SK-MEL-5 (cell line): ENCODE data around the gene TENM4. TPM values are rescaled to one million over a fixed set of nuclear protein-coding genes. Genes with fewer than 3 reads are reported as not detected.

ENCODE experiments used
- DNase-seq: peaks from one replicate; pipeline ENCODE4 v3.0.0-alpha.2; 2016; ENCODE audit warnings: low read depth, low spot score
- in situ Hi-C: cut with HindIII; loops from 2 replicates; pipeline ENCODE4 v1.10.0; 2016; ENCODE audit warnings: low sequenced_read_pairs, high pct_unique_total_duplicates, low pct_unique_long_range_greater_than_20kb
- total RNA-seq: library from RNA; depleted of rRNA; stranded (reverse); fragments of >200 nt; shearing (Covaris generic); gene quantifications from 2 replicates; pipeline ENCODE4 v1.2.3, GENCODE V29; 2014

TENM4 gene
- total RNA-seq, 1 experiment from 2014 or later: 0.08 TPM

- DNase-seq: no peak
- in situ Hi-C loops: no loop called here
Measured at GRCh38 chr11:79088967-79089366, 351.9 kb downstream of the TENM4 start.

- DNase-seq: no peak
- in situ Hi-C loops: no loop called here
Measured at GRCh38 chr11:79087961-79088318, 352.9 kb downstream of the TENM4 start.

DNA sequence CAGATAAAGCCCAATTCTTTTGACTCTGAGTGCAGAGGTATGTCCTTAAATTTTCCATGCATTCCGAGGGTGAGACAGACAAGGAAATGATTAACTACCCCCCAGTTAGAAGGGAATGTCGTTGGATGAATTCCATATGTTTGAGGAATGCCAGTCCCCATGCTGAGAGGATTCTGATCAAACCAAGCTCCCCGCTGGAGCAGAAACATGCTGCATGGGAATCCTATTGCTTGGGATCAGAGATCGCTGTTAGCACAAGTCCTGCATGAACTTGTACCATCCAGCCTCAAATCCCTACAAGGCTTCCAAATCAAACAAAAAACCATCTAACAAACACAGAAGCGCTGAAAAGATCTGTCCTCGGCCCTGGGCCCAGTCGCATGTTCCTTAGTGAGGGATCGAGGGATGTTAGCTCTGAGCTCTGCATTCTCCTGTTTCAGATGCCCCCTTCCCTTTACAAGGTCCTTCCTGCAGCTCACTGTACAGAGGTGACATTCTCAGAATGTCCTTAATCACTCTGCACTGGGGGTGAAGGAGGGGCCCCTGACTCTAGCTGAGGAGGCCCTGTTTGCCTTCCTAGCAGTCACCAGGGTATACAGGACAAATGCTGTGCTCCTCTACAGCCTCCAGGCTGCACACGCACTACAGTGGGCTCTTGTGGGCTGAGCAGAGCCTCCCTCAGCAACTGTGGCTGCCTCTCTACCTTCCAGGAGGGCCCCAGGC lies 353.4 kb downstream of the TENM4 start:
- peak; percentile 22 for DNase-seq
- in situ Hi-C loops: no loop called here

DNA sequence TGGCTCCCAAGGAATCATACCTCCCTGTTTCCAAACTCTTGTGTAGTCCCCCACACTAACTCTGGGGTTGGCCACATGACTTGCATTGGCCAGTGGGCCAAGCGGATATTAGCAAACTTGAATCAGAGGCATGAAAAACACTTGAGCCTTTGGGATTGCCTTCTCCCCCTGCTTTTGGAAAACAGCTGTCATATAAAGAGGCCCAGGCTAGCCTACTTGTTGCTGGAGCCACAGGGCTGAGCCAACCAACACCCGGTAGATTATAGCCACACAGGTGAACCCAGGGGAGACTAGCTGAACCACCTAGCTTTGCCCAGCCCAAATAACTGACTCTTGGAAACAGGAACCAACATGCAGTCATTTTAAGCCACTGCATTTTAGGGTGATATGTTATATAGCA lies 354.8 kb downstream of the TENM4 start:
- no peak for DNase-seq
- in situ Hi-C loops: no loop called here

DNA sequence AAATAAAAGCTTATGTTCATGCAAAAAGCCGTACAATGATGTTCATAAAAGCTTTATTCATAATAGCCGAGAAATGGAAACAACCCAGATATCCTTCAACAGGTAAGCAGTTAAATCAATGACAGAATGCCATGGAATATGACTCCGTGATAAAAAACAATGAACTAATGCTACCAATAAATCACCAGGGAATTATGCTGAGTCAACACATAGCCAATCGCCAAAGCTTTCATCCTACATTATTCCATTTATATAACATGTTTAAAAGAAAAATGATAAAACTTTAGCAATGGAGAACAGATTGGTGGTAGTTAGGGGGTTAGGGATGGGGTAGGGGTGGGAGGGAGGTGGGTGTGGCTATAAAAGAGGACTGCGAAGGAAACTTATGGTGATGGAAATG lies 356.4 kb downstream of the TENM4 start:
- in situ Hi-C loops: no loop called here
- DNase-seq: no peak

DNA sequence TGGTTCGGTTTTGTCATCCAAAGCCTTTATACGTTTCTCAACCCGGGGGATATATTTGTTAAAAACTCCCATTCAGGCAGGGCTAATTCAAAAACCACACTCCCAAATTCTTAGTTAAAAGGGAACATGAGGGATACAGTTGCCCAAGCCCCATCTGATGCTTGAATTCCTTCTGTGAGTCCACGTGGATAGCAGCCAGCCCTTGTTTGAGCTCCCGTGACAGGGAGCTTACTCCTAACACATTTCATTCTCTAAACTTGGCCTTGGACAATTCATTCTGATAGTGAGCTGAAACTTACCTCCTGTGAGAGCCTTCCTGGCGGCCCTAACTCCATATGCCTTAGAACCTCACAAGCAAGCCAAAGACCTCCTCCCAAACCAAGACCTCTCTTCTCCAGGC lies 357.5 kb downstream of the TENM4 start:
- in situ Hi-C loops: no loop called here
- no peak for DNase-seq

DNA sequence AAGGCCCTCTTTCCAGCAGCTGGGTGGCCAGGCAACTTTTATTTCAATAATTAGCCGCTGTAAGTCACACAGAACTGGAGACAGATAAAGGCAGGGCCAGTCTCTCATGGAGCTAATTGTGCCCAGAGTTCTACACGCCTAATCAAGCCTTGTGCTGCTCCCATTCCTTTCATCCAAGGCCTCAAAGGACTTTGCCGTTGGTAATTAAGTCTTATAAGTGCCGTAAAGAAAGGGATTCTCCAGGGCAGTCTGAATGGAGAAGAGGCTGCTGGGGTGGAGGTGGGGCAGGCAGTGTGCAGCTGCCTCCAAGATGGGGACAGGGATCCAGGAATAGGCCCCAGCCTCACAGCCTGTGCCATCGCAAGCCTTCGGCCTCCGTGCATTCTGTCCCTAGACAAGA lies 357.9 kb downstream of the TENM4 start:
- in situ Hi-C loops: no loop called here
- no peak for DNase-seq

GRCh38 chr11:79082280-79082679 lies 358.6 kb downstream of the TENM4 start:
- no peak for DNase-seq
- in situ Hi-C loops: no loop called here

DNA sequence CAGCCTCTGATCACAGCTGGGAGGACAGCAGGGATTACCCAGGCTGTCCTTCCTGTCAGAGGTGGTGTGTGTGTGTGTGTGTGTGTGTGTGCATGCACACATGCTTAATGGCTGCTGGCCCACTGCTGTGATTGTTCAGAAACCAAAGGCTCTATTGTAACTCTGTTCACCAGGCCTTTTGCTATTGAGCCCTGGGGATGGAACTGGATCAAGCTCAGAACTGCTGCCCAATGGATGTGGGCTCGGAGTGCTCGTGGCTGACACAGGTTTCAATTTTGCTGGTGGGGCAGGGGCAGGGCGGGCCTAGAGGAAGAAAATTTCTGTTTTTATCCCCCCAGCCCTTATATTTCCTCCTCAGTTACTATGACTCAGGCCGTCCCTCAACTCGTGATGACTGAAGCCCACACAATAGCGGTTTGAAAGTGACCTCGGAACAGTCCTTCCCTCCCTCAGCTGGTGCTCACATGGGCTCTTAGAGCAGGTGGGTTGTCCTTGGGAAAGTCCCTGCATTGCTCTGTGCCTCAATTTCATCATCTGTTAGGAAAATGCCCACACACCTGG lies 359.3 kb downstream of the TENM4 start:
- DNase-seq: peak; percentile 91
- in situ Hi-C loops: no loop called here

GRCh38 chr11:79080551-79080950 lies 360.3 kb downstream of the TENM4 start:
- DNase-seq: no peak
- in situ Hi-C loops: no loop called here

DNA sequence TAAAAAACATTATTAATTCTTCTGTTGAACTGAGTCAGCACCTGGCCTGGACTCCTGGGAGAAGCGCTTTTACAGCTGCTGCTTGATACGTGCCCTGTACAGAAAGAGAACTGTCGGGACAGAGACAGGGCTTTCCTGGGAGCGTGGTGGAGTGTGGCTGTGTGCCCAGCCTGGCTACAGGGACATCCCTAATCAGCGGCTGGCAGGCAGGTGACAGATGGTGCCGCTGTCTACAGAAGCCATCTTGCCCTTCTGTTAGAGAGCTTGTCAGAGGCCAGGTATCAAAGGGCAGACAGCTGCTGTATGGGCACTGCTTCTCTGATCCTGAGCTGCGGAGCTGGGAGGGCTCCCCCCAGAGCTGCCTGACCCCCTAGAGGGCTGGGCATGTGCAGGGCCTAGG lies 361.8 kb downstream of the TENM4 start:
- in situ Hi-C loops: no loop called here
- no peak for DNase-seq

GRCh38 chr11:79078456-79078855 lies 362.4 kb downstream of the TENM4 start:
- DNase-seq: no peak
- in situ Hi-C loops: no loop called here

GRCh38 chr11:79077702-79078330 lies 363.0 kb downstream of the TENM4 start:
- in situ Hi-C loops: no loop called here
- no peak for DNase-seq

DNA sequence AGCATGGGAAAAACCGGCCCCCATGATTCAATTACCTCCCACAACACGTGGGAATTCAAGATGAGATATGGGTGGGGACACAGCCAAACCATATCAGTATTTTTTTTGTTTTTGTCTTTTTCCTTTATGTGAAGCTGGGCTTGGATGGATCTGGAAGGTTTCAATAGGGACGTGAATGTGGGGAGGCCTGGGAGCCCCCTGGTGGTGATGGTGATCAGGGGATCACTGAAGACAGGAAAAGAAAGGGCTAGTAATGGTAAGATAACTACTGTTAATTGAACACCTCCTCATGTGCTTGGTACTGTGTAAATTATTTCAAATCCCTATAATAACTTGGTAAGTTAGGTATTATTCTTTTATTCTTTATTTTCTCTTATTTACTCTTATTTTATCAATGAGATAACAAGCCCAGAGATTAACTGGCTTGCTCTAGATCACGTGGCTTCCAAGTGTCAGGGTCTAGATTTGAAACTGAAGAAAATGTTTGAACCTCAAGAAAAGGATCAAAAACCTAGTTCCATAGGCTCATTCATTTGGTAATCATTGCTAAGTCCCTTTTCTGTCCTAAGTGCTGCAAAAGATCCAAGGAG lies 364.2 kb downstream of the TENM4 start:
- DNase-seq: peak; percentile 46
- in situ Hi-C loops: no loop called here

GRCh38 chr11:79074547-79074946 lies 366.3 kb downstream of the TENM4 start:
- in situ Hi-C loops: no loop called here

DNA sequence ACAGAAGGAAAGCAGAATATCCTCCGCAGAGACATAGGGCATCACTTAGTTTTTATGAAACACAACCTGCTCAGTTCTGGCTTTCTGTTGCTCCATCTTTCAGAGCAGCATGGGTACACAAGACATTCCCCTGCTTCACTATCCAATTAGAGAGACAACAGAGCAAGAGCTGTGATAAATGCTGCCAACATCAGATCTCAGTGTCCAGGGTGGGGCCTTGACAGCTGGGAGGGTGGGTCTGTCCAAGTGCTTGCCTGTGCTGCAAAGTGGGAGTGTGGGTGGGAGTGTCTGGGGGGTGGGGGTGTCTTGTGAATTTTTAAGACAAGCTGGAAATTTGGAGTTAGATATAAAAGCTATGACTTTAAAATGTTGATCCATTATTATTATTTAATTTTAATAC lies 369.6 kb downstream of the TENM4 start:
- in situ Hi-C loops: no loop called here

More at GRCh38 chr11:79074547-79074946, 366.3 kb downstream of the TENM4 start:
- no peak for DNase-seq

DNA sequence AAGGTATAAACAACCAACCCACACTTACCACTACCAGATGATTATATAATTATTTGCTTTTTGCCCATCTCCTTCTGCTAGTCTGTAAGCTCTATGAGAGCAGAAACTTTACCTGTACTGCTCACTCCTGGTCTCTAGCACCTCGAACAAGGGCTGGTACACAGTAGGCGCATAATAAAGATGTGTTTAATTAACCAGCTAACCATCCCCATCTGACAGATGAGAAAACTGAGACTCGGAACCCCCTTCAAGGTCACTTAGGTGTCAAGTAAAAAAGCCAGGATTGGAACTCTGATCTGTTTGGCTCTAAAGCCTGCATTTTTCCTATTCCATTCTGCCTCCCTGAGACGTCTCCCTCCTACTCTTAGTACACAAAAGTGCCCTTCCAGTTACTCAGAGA lies 370.3 kb downstream of the TENM4 start:
- in situ Hi-C loops: no loop called here
- DNase-seq: no peak

More for the DNA sequence above, 369.6 kb downstream of the TENM4 start:
- DNase-seq: no peak

DNA sequence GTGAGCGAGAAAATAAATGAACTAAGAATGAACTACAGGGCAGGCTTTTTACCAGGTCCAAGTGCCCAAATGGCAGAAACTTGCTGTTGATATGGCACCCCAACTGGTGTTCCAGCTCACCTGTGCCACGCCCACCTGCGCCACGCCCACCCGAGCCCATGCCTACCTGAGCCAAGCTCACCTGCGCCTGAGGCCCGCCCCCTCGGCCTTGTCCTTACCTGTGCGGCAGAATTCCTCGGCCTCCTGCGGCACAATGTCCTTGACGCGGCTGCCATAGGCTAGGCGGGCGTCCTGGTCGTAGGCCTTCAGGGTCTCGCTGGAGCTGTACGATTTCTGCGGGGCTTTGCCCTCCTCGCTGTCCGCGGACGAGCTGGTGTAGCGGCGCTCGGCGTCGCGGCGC lies 371.3 kb downstream of the TENM4 start:
- no peak for DNase-seq
- in situ Hi-C loops: no loop called here

- in situ Hi-C loops: no loop called here
- no peak for DNase-seq
Measured at GRCh38 chr11:79068356-79068755, 372.5 kb downstream of the TENM4 start.
